GM11168 (cell line): Measurements from ENCODE around the gene KCNJ5.

Experiments
- in situ Hi-C: fragments of 300-500 bp; cut with MboI; formaldehyde crosslinking; loops from one replicate; pipeline ENCODE4 v1.12.0; 2022; ENCODE audit warnings: low sequenced_read_pairs; ENCODE audit not compliant: unreplicated experiment

The KCNJ5 gene

GRCh38 chr11:128893578-128894285 is 2.6 kb downstream of the KCNJ5 start:
- in situ Hi-C loops, result no loop called here

GRCh38 chr11:128894286-128894681 is 3.1 kb downstream of the KCNJ5 start:
- in situ Hi-C loops, result no loop called here

- in situ Hi-C loops, result no loop called here
Measured at GRCh38 chr11:128894685-128895084, 3.5 kb downstream of the KCNJ5 start.

GRCh38 chr11:128895526-128895925 is 4.4 kb downstream of the KCNJ5 start:
- in situ Hi-C loops, result no loop called here

GRCh38 chr11:128896356-128896755 is 5.2 kb downstream of the KCNJ5 start:
- in situ Hi-C loops, result no loop called here

- in situ Hi-C loops, result no loop called here
Measured at GRCh38 chr11:128897826-128898225, 6.7 kb downstream of the KCNJ5 start.

- in situ Hi-C loops, result no loop called here
Measured at GRCh38 chr11:128898580-128899344, 7.6 kb downstream of the KCNJ5 start.

GRCh38 chr11:128900468-128900867 is 9.3 kb downstream of the KCNJ5 start:
- in situ Hi-C loops, result no loop called here

- in situ Hi-C loops, result no loop called here
Measured at GRCh38 chr11:128901653-128902514, 10.7 kb downstream of the KCNJ5 start.

GRCh38 chr11:128902515-128903066 is 11.4 kb downstream of the KCNJ5 start:
- in situ Hi-C loops, result no loop called here

- in situ Hi-C loops, result no loop called here
Measured at GRCh38 chr11:128903248-128904061, 12.3 kb downstream of the KCNJ5 start.

GRCh38 chr11:128904303-128904655 is 13.1 kb downstream of the KCNJ5 start:
- in situ Hi-C loops, result no loop called here

GRCh38 chr11:128904656-128905344 is 13.6 kb downstream of the KCNJ5 start:
- in situ Hi-C loops, result no loop called here

GRCh38 chr11:128905345-128906184 is 14.4 kb downstream of the KCNJ5 start:
- in situ Hi-C loops, result no loop called here

- in situ Hi-C loops, result no loop called here
Measured at GRCh38 chr11:128906185-128907050, 15.3 kb downstream of the KCNJ5 start.

- in situ Hi-C loops, result no loop called here
Measured at GRCh38 chr11:128907585-128907984, 16.4 kb downstream of the KCNJ5 start.
